ENCODE data around the gene UCHL1.

DNA sequence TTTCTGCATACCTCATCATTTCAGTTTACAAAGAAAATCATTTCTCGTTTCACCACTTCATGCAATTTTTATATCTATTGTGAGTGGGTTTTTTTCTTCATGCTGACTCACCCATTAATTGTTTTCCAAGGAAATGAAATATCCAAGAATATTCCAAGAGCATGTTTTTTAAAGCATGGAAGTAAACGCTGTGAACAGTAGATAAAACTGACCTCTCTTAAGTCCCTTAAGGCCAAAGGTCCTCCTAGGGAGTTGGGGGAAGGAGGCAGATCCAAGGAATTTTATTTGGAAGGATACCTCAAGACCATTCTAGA, 39.8 kb upstream of the UCHL1 start:
- TF ChIP-seq, protein P1, sequence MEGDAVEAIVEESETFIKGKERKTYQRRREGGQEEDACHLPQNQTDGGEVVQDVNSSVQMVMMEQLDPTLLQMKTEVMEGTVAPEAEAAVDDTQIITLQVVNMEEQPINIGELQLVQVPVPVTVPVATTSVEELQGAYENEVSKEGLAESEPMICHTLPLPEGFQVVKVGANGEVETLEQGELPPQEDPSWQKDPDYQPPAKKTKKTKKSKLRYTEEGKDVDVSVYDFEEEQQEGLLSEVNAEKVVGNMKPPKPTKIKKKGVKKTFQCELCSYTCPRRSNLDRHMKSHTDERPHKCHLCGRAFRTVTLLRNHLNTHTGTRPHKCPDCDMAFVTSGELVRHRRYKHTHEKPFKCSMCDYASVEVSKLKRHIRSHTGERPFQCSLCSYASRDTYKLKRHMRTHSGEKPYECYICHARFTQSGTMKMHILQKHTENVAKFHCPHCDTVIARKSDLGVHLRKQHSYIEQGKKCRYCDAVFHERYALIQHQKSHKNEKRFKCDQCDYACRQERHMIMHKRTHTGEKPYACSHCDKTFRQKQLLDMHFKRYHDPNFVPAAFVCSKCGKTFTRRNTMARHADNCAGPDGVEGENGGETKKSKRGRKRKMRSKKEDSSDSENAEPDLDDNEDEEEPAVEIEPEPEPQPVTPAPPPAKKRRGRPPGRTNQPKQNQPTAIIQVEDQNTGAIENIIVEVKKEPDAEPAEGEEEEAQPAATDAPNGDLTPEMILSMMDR (IDR thresholded peaks at IDR 0.05): no peak
- no peak for TF ChIP-seq POLR2A (IDR thresholded peaks at IDR 0.05)
